Smooth muscle cell (in vitro differentiated cells): ENCODE data around the gene TMEM176B. TPM values are rescaled to one million over a fixed set of nuclear protein-coding genes. Genes with fewer than 3 reads are reported as not detected.

Experiments
- DNase-seq: peaks from one replicate; lab custom pipeline; 2025; ENCODE audit not compliant: unreplicated experiment; lab: John Stamatoyannopoulos, UW
- H2AFZ ChIP-seq: fragments of 200-600 bp; sonication (generic); 2 replicates; pipeline ENCODE4 v1.6.0; 2016; ENCODE audit warnings: antibody characterized with exemption, low read depth, mild to moderate bottlenecking
- H3F3A ChIP-seq: fragments of 200-600 bp; sonication (generic); 2 replicates; pipeline ENCODE4 v1.6.0; 2017; ENCODE audit warnings: antibody characterized with exemption, low read depth
- H3K27ac ChIP-seq: fragments of 200-600 bp; sonication (generic); 2 replicates; pipeline ENCODE4 v1.5.1; 2016; ENCODE audit warnings: low read depth, mild to moderate bottlenecking
- H3K27me3 ChIP-seq: fragments of 200-600 bp; sonication (generic); 2 replicates; pipeline ENCODE4 v1.6.1; 2016; ENCODE audit warnings: low read depth, mild to moderate bottlenecking
- H3K36me3 ChIP-seq: fragments of 200-600 bp; sonication (generic); 2 replicates; pipeline ENCODE4 v1.5.1; 2016; ENCODE audit warnings: low read depth
- H3K4me1 ChIP-seq: fragments of 200-600 bp; sonication (generic); 2 replicates; pipeline ENCODE4 v1.5.1; 2016; ENCODE audit warnings: low read depth
- H3K4me2 ChIP-seq: fragments of 200-600 bp; sonication (generic); 2 replicates; pipeline ENCODE4 v1.6.0; 2016; ENCODE audit warnings: mild to moderate bottlenecking
- H3K4me3 ChIP-seq: fragments of 200-600 bp; sonication (generic); 2 replicates; pipeline ENCODE4 v1.5.1; 2016; ENCODE audit warnings: mild to moderate bottlenecking
- H3K79me2 ChIP-seq: fragments of 200-600 bp; sonication (generic); 2 replicates; pipeline ENCODE4 v1.6.0; 2016; ENCODE audit warnings: low read depth, mild to moderate bottlenecking
- H3K9ac ChIP-seq: fragments of 200-600 bp; sonication (generic); 2 replicates; pipeline ENCODE4 v1.6.0; 2016; ENCODE audit warnings: low read depth
- H3K9me3 ChIP-seq: fragments of 200-600 bp; sonication (generic); replicated peaks from 2 replicates; pipeline ENCODE4 v1.5.1; 2016; ENCODE audit warnings: low read depth
- H4K20me1 ChIP-seq: fragments of 200-600 bp; sonication (generic); 2 replicates; pipeline ENCODE4 v1.6.0; 2016; ENCODE audit warnings: low read depth
- CTCF ChIP-seq: fragments of 200-600 bp; sonication (generic); IDR thresholded peaks from 2 replicates; pipeline ENCODE4 v1.5.1; 2017; ENCODE audit warnings: borderline replicate concordance, mild to moderate bottlenecking, antibody characterized with exemption; ENCODE audit not compliant: insufficient read depth, poor library complexity, severe bottlenecking
- WGBS: methylation state at CpG from one replicate; pipeline ENCODE4 v1.1.7; 2016; ENCODE audit warnings: low lambda C conversion rate; 5-methylcytosine and 5-hydroxymethylcytosine counted together
- polyA plus RNA-seq: library from polyadenylated mRNA; unstranded; fragments of >200 nt; fragmentation: Nextera tagmentation; extraction: Ambion mirVana; gene quantifications from 2 replicates; pipeline ENCODE4 v1.2.1, GENCODE V29; 2016
- total RNA-seq: library from RNA; depleted of rRNA; stranded (reverse); fragments of >200 nt; gene quantifications from 2 replicates; pipeline ENCODE4 v1.2.3, GENCODE V29; 2014

Gene TMEM176B
- total and polyA plus RNA-seq, 2 experiments from 2014 or later = 52.8 to 108 TPM

DNA sequence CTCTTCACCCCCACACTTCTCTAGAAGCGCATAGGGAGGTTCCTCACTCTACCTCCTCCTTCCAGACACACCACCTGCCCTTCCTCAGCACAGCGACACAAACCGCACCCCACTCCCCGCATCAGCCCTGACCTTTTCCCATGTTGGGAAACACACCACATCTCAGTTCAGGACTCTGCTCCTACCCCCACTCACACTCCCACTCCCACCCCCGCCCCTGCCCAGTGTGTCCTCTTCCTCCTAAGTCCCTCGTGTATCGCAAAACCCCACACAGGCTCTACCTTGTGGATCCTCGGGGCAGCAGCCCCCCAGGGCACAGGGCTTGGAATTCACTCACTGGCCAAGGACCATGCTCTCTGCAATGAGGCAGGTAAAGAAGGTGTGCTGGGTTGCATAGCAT is 47.9 kb upstream of the TMEM176B start:
- H3K9me3 ChIP-seq = no peaks in the 10 kb centered on the region
- peaks cover 5% of the 10 kb centered on the region for H3K27me3 ChIP-seq
- H4K20me1 ChIP-seq = no peaks in the 10 kb centered on the region
- H3K9ac ChIP-seq = no peak overlapping the region
- peaks cover 7% of the 10 kb centered on the region for H3K4me1 ChIP-seq
- H3K4me3 ChIP-seq = no peak overlapping the region
- WGBS = 91% methylated on average over 8 of the region's 8 CpGs
- DNase-seq = no peak
- no peaks in the 10 kb centered on the region for H3K79me2 ChIP-seq
- TF ChIP-seq CTCF = no peak
- no peaks in the 10 kb centered on the region for H3F3A ChIP-seq
- no peaks in the 10 kb centered on the region for H3K36me3 ChIP-seq
- H2AFZ ChIP-seq = no peak overlapping the region
- no peak overlapping the region for H3K4me2 ChIP-seq
- H3K27ac ChIP-seq = no peak overlapping the region

- H3K27me3 ChIP-seq = peaks cover 5% of the 10 kb centered on the region
- H3F3A ChIP-seq = no peaks in the 10 kb centered on the region
- H2AFZ ChIP-seq = no peak overlapping the region
- peaks cover 7% of the 10 kb centered on the region for H3K4me1 ChIP-seq
- WGBS = 98% methylated on average over 5 of the region's 5 CpGs
- H3K36me3 ChIP-seq = no peaks in the 10 kb centered on the region
- no peak for TF ChIP-seq CTCF
- H3K79me2 ChIP-seq = no peaks in the 10 kb centered on the region
- no peak overlapping the region for H3K4me2 ChIP-seq
- no peaks in the 10 kb centered on the region for H3K9me3 ChIP-seq
- H3K4me3 ChIP-seq = no peak overlapping the region
- DNase-seq = no peak
- H4K20me1 ChIP-seq = no peaks in the 10 kb centered on the region
- H3K27ac ChIP-seq = no peak overlapping the region
- H3K9ac ChIP-seq = no peak overlapping the region
Measured at GRCh38 chr7:150847536-150847935, 47.4 kb upstream of the TMEM176B start.

DNA sequence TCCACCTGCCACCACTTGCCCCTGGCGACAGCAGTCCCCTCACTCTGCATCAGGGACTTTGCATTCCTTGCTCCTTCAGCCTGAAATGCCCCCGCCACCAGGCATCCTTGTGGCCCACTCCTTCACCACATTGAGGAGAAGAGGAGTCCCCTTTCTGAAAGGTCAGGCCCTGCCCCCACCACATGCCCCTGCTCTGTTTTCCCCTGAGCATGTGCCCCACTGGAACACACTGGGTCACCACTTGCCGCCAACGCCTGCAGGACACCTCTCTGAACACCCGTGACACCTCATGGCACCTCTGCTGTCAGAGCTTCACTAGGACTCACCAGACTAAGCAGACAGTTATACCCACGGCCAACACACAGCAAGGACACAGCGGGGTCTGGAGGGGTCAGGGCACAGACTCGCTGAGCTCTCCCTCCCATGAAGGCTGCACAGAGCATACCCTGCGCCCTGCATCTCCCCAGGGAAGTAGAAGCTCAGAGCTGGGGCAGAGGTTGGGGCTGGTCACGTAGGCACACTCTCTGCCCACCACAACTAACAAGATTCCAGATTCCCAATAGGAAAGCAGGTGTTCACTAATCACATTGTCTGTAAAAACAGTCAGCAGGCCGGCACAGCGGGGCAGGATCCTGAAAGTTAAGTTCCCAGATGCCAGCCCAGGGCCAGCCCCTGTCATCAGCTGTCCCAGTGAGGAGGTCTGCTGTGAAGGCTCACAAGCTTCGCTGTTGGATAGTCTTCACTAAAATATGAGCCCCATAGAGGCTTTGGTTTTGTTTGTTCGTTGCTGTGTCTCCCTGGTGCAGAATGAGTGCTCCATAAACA is 46.3 kb upstream of the TMEM176B start:
- WGBS = 92% methylated on average over 14 of the region's 14 CpGs
- TF ChIP-seq CTCF = no peak
- Histone ChIP-seq H4K20me1 (no peaks in the 10 kb centered on the region), H3K9ac (no peak overlapping the region), H3K4me2 (no peak overlapping the region), H3K36me3 (no peaks in the 10 kb centered on the region), H3K27me3 (peaks cover 5% of the 10 kb centered on the region), H3K9me3 (no peaks in the 10 kb centered on the region), H3K4me1 (peaks cover 7% of the 10 kb centered on the region), H2AFZ (no peak overlapping the region), H3F3A (no peaks in the 10 kb centered on the region), H3K27ac (no peak overlapping the region), H3K79me2 (no peaks in the 10 kb centered on the region), H3K4me3 (no peak overlapping the region)
- no peak for DNase-seq

- no peak for DNase-seq
- no peaks in the 10 kb centered on the region for H3K79me2 ChIP-seq
- peaks cover 7% of the 10 kb centered on the region for H3K4me1 ChIP-seq
- TF ChIP-seq CTCF = no peak
- H3K9ac ChIP-seq = no peak overlapping the region
- H3F3A ChIP-seq = no peaks in the 10 kb centered on the region
- H3K27ac ChIP-seq = no peak overlapping the region
- WGBS = 22% methylated on average over 4 of the region's 4 CpGs
- no peak overlapping the region for H3K4me3 ChIP-seq
- H4K20me1 ChIP-seq = no peaks in the 10 kb centered on the region
- no peaks in the 10 kb centered on the region for H3K36me3 ChIP-seq
- H3K27me3 ChIP-seq = peaks cover 5% of the 10 kb centered on the region
- H3K4me2 ChIP-seq = no peak overlapping the region
- no peaks in the 10 kb centered on the region for H3K9me3 ChIP-seq
- no peak overlapping the region for H2AFZ ChIP-seq
Measured at GRCh38 chr7:150845421-150845861, 45.3 kb upstream of the TMEM176B start.
